RWPE1 (cell line): ENCODE results near the gene ARL14EP.

Experiments
- CTCF ChIA-PET: fragments of 350-600 bp; sonication (Branson Sonifier 250); formaldehyde crosslinking; extraction: SDS; loops from one replicate; lab custom pipeline; 2021; lab: Yijun Ruan, JAX
- POLR2A ChIA-PET: fragments of 400-600 bp; formaldehyde crosslinking; extraction: SDS; loops from one replicate; lab custom pipeline; 2020; ENCODE audit warnings: antibody characterized with exemption; ENCODE audit not compliant: low non-redundant PET; lab: Yijun Ruan, JAX
- DNase-seq: peaks from one replicate; pipeline ENCODE4 v3.0.0; 2012; ENCODE audit warnings: low spot score
- H3K27ac ChIP-seq: fragments of 450-650 bp; 2 replicates; pipeline ENCODE4 v1.5.1; 2017
- TF ChIP-seq, protein P1 (sequence below): fragments of 450-650 bp; conservative IDR thresholded peaks from 2 replicates; pipeline ENCODE4 v1.5.1; 2017; ENCODE audit warnings: low read depth, mild to moderate bottlenecking

ARL14EP gene

DNA sequence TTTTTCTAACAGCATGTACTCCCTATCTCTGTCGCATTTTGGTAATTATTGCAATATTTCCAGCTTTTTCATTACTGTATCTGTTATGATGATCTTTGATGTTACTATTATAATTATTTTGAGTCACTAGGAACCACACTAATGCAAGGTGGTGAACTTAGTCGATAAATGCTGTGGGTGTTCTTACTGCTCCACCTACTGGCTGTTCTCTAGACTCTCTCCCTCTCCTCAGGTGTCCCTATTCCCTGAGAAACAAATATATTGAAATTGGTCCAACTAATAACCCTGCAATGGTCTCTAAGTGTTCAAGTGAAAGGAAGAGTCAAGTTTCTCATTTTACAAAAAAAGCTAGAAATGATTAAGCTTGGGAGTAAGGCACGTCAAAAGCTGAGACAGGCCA, 10.5 kb downstream of the ARL14EP start:
- no peak overlapping the region for H3K27ac ChIP-seq
- DNase-seq, result no peak
- CTCF ChIA-PET, result interaction anchor here (0.7 to 1.4 kb wide), 3 partner anchors 9 to 25 kb away, joined by 4 to 7 read pairs (median 6); no protein-coding TSS in a partner anchor
- TF ChIP-seq, protein P1, sequence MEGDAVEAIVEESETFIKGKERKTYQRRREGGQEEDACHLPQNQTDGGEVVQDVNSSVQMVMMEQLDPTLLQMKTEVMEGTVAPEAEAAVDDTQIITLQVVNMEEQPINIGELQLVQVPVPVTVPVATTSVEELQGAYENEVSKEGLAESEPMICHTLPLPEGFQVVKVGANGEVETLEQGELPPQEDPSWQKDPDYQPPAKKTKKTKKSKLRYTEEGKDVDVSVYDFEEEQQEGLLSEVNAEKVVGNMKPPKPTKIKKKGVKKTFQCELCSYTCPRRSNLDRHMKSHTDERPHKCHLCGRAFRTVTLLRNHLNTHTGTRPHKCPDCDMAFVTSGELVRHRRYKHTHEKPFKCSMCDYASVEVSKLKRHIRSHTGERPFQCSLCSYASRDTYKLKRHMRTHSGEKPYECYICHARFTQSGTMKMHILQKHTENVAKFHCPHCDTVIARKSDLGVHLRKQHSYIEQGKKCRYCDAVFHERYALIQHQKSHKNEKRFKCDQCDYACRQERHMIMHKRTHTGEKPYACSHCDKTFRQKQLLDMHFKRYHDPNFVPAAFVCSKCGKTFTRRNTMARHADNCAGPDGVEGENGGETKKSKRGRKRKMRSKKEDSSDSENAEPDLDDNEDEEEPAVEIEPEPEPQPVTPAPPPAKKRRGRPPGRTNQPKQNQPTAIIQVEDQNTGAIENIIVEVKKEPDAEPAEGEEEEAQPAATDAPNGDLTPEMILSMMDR, result peak; percentile 43; the same call in 1 of the 2 replicates
- POLR2A ChIA-PET, result no interaction called here

DNA sequence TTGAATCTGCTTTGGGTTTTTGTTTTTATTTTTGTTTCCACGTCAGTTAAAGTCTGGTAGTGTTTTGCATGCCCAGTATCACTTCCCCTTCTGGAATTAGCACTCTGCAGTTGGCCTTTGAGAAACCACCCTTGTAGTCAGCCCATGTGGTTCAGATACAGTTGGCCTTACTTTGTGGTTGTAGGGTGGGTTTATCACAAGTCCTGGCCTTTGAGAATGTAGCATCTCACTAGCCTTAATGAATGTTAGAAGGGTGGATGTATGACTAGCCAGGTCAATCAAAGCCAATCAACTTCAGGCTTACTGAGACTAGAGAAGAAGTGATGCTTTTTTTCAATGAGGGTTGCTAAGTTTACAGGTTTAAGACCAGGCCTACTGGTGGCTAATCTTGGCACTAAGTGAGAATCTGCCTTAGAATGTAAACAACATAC, 19.8 kb downstream of the ARL14EP start:
- H3K27ac ChIP-seq, result no peak overlapping the region
- TF ChIP-seq, protein P1, result no peak
- no peak for DNase-seq
- ChIA-PET POLR2A (no interaction called here), CTCF (no interaction called here)

DNA sequence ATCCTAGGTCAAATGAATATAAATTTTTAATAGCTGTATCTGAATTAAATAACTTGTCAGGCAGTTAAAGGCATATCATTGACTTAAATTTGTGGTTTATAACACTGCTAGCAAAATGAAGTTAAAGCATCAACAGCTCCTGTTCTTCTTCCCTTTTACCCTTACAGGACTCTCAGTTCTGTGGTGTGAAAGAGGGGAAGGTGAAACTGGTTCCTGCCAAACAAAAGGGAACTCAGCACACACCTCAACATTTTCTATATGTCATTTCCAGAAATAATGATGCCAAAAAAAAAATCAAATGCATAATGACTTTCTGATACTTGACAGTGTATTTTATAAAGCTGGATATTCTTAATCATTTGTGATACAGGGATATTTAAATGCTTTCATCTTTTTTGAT, 21.2 kb downstream of the ARL14EP start:
- POLR2A ChIA-PET, result no interaction called here
- TF ChIP-seq, protein P1, result no peak
- H3K27ac ChIP-seq, result no peak overlapping the region
- CTCF ChIA-PET, result interaction anchor here (0.6 kb wide), 2 partner anchors 216 to 911 kb away, joined by 3 read pairs; no protein-coding TSS in a partner anchor
- DNase-seq, result no peak

DNA sequence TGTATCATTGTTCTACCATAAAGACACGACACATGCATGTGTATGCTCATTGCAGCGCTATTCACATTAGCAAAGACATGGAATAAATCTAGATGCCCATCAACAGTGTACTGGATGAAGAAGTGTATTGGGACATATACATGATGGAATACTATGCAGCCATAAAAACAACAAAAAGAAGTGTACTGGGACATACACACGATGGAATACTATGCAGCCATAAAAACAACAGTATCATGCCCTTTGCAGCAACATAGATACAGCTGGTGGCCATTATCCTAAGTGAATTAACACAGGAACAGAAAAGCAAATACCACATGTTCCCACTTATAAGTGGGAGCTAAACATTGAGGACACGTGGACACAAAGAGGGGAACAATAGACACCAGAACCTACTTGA, 22.7 kb downstream of the ARL14EP start:
- ChIA-PET POLR2A (no interaction called here), CTCF (interaction anchor here (0.7 to 1.3 kb wide), 3 partner anchors 36 to 572 kb away, joined by 3 to 5 read pairs (median 3); no protein-coding TSS in a partner anchor)
- TF ChIP-seq, protein P1, result no peak
- DNase-seq, result no peak
- H3K27ac ChIP-seq, result no peak overlapping the region

DNA sequence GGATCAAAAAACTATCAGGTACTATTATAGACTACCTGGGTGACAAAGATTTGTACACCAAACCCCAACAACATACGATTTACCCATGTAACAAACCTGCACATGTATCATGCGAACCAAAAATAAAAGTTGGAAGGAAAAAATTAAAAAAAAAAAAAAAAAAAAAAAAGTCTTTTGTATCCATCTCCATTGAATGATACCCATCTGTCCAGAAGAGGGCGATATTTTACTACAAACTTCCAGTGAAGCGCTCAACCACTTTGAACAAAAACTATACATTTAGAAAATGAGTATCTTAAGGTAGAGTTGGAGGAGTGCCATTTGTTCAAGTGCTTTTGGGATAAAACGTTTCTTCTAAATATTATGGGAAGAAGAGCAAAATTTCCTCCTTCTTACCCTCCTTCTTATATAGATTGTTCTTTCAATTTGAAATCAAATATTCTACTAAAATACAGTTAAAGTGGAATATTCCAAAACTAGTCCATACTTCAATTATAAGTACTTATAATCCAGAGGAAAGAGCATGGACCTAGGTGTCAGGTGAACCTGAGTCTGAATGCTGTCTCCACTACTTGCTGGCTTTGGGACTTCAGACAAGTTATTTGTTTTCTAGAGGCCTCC, 23.3 kb downstream of the ARL14EP start:
- TF ChIP-seq, protein P1, result peak; percentile 49
- H3K27ac ChIP-seq, result no peak overlapping the region
- POLR2A ChIA-PET, result no interaction called here
- peak; percentile 40 for DNase-seq
- CTCF ChIA-PET, result interaction anchor here (1.3 kb wide), 1 partner anchor 572 kb away, joined by 5 read pairs; no protein-coding TSS in a partner anchor

DNA sequence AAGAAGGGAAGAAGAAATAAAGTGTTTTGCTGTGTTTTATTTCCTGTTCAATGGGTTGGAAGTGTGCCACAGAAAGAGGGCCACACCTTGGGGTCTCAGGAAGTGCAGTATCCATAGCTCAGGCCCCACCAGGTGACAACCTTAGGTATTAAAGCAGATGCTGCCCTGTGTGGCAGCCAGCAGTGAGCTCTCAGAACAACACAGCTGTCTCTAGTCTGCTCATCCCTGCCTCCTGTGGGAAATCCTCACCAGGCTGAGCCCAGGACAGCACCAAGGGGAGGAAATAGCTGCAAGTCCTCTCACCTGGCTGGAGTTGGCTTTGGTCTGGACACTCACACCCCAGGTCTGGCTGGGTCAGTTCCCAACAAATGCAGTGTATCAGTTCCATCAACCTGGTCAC, 25.1 kb downstream of the ARL14EP start:
- TF ChIP-seq, protein P1, result no peak
- no peak for DNase-seq
- CTCF ChIA-PET, result interaction anchor here (0.6 to 1.0 kb wide), 2 partner anchors 12 to 66 kb away, joined by 3 read pairs; no protein-coding TSS in a partner anchor
- POLR2A ChIA-PET, result no interaction called here
- no peak overlapping the region for H3K27ac ChIP-seq
